ENCODE measurements around the gene ASPG. TPM values are rescaled to one million over a fixed set of nuclear protein-coding genes. Genes with fewer than 3 reads are reported as not detected.

ASPG gene
- total RNA-seq, 1 donor from 2014 or later = 1.2 TPM

DNA sequence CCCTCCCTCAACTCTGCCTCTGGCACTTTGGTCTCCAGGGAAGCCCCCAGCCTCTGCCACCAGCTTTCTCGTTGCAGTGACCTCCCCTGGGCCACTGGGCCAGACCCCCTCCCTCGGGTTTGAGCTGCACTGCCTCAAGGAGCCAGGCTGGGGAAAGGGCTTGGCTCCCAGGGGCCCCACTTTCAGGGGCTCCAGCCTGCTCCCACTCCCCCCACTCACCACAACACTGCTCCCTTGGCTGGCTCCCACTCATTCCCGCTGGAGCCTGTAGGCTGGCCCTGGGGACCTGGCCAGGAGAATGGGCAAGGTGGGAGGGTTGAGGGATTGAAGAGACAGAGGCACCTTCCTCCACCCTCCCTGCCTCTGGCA, 33.6 kb downstream of the ASPG start:
- H3K36me3 Mint-ChIP-seq (ENCODE audit: low read depth, unreplicated experiment) = no peaks in the 10 kb centered on the region
- H3K9me3 Mint-ChIP-seq (ENCODE audit: unreplicated experiment) = no peaks in the 10 kb centered on the region
- TF ChIP-seq, protein P1, sequence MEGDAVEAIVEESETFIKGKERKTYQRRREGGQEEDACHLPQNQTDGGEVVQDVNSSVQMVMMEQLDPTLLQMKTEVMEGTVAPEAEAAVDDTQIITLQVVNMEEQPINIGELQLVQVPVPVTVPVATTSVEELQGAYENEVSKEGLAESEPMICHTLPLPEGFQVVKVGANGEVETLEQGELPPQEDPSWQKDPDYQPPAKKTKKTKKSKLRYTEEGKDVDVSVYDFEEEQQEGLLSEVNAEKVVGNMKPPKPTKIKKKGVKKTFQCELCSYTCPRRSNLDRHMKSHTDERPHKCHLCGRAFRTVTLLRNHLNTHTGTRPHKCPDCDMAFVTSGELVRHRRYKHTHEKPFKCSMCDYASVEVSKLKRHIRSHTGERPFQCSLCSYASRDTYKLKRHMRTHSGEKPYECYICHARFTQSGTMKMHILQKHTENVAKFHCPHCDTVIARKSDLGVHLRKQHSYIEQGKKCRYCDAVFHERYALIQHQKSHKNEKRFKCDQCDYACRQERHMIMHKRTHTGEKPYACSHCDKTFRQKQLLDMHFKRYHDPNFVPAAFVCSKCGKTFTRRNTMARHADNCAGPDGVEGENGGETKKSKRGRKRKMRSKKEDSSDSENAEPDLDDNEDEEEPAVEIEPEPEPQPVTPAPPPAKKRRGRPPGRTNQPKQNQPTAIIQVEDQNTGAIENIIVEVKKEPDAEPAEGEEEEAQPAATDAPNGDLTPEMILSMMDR (IDR thresholded peaks at IDR 0.05; ENCODE audit: unreplicated experiment) = no peak
- no peaks in the 10 kb centered on the region for H3K4me1 Mint-ChIP-seq (ENCODE audit: unreplicated experiment)
- H3K27ac Mint-ChIP-seq (ENCODE audit: unreplicated experiment) = no peak overlapping the region
- no peak overlapping the region for H3K4me3 Mint-ChIP-seq (ENCODE audit: unreplicated experiment)
- no peak for DNase-seq (ENCODE audit: low spot score)
- peaks cover 30% of the 10 kb centered on the region for H3K27me3 Mint-ChIP-seq (ENCODE audit: unreplicated experiment)

DNA sequence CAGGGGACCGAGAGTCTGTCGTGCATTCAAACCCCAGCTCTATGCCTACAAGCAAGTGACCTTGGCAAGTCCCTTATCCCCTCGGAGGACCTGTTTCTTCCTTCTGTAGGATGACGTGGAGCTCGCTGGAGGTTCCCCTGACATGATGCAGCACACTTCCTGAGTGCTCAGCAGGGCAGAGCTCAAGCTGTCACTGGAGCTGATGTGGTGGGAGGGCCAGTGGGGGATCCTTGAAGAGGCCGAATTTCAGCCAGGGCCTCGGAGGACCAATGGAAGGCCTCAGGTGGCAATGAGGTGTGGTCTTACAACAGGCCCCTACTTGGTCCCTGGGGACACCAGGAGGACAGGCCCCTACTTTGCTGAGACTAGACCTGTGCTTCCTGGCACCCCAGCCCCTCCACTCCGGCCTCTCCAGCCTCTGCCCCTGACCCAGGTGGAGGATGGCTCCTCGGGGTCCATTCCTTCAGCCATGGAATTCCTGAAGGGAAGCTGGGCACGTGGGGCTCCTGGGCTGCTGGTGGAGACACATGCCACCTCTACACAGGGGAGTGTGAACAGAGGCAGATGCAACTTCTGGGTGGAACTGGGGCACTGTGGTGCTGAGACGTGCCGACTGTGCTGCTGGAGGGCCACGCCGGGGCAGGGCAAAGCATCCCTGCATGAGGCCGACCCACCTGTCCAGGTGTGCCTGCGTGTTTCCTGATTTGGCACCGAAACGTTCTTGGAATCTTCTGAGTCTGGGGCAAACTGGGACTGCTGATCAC, 34.2 kb downstream of the ASPG start:
- Mint-ChIP-seq H3K27ac (ENCODE audit: unreplicated experiment) (no peak overlapping the region), H3K27me3 (ENCODE audit: unreplicated experiment) (peaks cover 29% of the 10 kb centered on the region), H3K4me3 (ENCODE audit: unreplicated experiment) (no peak overlapping the region), H3K36me3 (ENCODE audit: low read depth, unreplicated experiment) (no peaks in the 10 kb centered on the region), H3K4me1 (ENCODE audit: unreplicated experiment) (no peaks in the 10 kb centered on the region), H3K9me3 (ENCODE audit: unreplicated experiment) (no peaks in the 10 kb centered on the region)
- TF ChIP-seq, protein P1 (IDR thresholded peaks at IDR 0.05; ENCODE audit: unreplicated experiment) = no peak
- DNase-seq (ENCODE audit: low spot score) = no peak

DNA sequence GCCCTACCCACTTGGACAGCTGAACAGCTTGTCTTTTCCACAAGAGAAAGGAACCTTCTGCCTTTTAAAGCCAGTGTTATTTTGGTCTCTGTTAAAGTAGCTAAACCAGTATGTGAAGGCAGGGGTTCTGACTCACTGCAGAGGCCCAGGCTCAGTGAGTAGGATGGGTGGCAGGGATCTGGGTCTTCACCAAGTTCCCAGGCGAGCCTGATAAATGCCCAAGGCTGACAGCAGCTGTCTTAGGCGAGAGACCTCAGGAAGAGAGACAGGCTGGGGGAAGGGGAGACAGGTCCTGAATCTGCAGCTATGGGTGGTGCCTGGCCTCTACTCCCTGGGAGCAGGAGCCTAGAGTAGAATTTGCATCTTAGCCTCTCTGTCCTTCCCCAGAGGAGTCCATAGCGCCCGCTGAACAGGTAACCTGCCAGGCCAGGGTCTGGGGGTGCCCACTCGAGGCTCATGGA, 34.8 kb downstream of the ASPG start:
- Mint-ChIP-seq H3K27ac (ENCODE audit: unreplicated experiment) (no peak overlapping the region), H3K4me3 (ENCODE audit: unreplicated experiment) (no peak overlapping the region), H3K27me3 (ENCODE audit: unreplicated experiment) (peaks cover 23% of the 10 kb centered on the region), H3K36me3 (ENCODE audit: low read depth, unreplicated experiment) (peaks cover 4% of the 10 kb centered on the region), H3K4me1 (ENCODE audit: unreplicated experiment) (no peaks in the 10 kb centered on the region), H3K9me3 (ENCODE audit: unreplicated experiment) (peaks cover 4% of the 10 kb centered on the region)
- DNase-seq (ENCODE audit: low spot score) = no peak
- TF ChIP-seq, protein P1 (IDR thresholded peaks at IDR 0.05; ENCODE audit: unreplicated experiment) = no peak

DNA sequence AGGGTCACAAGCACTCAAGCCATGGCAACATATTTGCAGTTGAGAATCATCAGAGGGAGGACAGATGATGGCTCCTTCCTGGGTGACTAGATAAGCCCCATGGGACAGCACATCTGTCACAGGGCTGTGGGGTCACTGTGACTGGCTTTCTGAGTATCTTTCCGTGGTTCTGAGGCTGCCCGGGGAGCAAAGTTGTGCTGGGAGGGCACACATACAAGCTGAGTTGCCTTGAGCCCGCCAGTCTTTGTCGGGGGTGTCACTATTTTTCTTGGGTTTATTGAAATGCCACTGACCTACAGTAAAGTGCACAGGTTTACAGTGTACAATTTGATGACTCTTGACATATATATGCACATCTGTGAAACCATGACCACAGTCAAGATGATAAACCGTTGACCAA, 35.6 kb downstream of the ASPG start:
- Mint-ChIP-seq H3K4me3 (ENCODE audit: unreplicated experiment) (no peak overlapping the region), H3K27ac (ENCODE audit: unreplicated experiment) (no peak overlapping the region), H3K27me3 (ENCODE audit: unreplicated experiment) (peaks cover 18% of the 10 kb centered on the region), H3K4me1 (ENCODE audit: unreplicated experiment) (no peaks in the 10 kb centered on the region), H3K9me3 (ENCODE audit: unreplicated experiment) (peaks cover 4% of the 10 kb centered on the region), H3K36me3 (ENCODE audit: low read depth, unreplicated experiment) (peaks cover 4% of the 10 kb centered on the region)
- no peak for DNase-seq (ENCODE audit: low spot score)
- TF ChIP-seq, protein P1 (IDR thresholded peaks at IDR 0.05; ENCODE audit: unreplicated experiment) = no peak

DNA sequence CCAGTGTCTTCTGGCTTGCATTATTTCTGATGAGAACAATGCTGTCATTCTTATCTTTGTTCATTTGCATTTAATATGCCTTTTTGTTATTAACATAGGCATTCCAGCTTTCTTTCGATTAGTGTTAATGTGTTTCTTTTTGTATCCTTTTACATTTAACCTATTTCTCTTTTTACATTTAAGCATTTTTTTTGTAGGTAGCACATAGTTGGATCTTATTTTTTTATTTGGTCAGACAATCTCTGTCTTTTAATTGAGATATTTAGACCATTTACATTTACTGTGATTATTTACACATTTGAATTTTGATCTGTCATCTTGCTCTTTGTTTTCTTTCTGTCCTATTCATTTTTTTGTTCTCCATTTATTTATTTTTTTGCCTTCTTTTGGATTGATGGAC, 38.4 kb downstream of the ASPG start:
- Mint-ChIP-seq H3K27me3 (ENCODE audit: unreplicated experiment) (peaks cover 10% of the 10 kb centered on the region), H3K27ac (ENCODE audit: unreplicated experiment) (no peak overlapping the region), H3K9me3 (ENCODE audit: unreplicated experiment) (peaks cover 9% of the 10 kb centered on the region), H3K4me3 (ENCODE audit: unreplicated experiment) (no peak overlapping the region), H3K4me1 (ENCODE audit: unreplicated experiment) (no peaks in the 10 kb centered on the region), H3K36me3 (ENCODE audit: low read depth, unreplicated experiment) (peaks cover 9% of the 10 kb centered on the region)
- no peak for DNase-seq (ENCODE audit: low spot score)
- TF ChIP-seq, protein P1 (IDR thresholded peaks at IDR 0.05; ENCODE audit: unreplicated experiment) = no peak

All from endothelial cell (in vitro differentiated cells).